GM18511 (cell line): ENCODE measurements around the gene ING3.
A peak's percentile ranks its signal among the peaks of the same experiment; 100 is the strongest.
"Not testable (repeated sequence)": the region's sequence is repeated elsewhere in the genome, so short reads cannot be mapped to it uniquely, and the experiment has no call there.

Source experiments
- ATAC-seq: cut with Tn5 transposase; IDR thresholded peaks from one replicate; pipeline ENCODE4 v1.9.1; 2021; ENCODE audit warnings: mild to moderate bottlenecking, moderate library complexity; ENCODE audit not compliant: unreplicated experiment

ING3 gene

DNA sequence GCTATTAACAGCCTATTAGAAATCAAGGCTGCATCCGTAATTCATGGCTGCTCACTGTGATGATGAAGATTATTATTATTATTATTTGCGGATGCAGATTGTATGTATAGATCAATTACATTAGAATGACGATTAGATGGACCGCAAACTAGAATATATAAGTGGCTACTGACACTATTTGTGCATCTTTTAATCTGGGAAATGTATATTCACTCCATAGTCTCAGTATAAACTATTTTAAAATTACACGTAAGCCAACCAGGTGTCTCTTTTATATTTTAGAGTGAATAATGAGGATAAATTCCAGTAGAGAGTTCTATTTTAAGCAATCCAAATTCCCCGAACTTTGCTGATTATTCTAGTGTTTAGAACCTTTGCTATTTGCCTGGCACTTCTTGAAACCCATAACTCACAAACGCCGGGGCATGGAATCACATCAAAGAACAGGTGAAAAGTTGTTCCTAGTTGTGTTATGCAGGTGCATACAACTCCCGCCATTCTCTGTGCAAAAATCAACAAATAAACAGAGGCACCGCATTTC lies 509 bp upstream of the ING3 start:
- ATAC-seq: no peak

DNA sequence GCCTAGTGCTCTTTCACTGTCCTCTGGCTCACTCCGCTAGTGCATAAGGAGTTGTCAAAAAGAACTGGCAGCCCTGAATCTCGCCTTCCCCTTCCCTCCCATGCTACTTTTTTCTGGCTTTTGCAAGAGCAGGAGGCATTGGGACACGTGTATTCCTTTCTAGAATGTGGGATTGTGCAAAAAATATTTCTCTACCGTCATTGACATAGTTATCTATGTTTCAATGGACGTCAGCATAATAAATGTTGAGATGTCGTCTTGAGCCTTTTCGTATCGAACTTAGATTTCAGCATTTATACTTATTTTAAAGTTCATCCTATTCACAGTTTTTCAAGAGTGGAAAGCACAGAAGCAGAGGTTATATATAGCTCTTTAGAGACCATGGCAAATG lies 727 bp downstream of the ING3 start:
- no peak for ATAC-seq

DNA sequence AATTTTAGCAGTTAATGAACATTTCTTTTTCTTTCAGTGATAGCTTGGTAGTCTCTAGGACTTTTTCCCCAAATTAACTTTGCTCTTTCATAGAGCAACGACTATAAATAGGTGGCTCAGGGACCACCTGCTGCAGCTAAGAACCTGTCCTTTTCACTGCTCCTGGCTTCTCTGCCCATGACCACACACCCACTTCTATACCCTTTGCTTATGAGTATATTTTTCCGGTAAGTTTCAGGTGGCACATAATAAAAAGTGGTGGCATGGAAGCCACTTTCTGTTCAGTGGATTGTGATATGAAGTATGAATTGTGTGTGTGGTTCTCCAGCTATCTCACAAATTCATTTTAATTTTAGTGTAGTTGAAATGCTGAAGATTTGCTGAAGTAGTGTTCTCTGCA lies 1.2 kb downstream of the ING3 start:
- ATAC-seq: no peak

DNA sequence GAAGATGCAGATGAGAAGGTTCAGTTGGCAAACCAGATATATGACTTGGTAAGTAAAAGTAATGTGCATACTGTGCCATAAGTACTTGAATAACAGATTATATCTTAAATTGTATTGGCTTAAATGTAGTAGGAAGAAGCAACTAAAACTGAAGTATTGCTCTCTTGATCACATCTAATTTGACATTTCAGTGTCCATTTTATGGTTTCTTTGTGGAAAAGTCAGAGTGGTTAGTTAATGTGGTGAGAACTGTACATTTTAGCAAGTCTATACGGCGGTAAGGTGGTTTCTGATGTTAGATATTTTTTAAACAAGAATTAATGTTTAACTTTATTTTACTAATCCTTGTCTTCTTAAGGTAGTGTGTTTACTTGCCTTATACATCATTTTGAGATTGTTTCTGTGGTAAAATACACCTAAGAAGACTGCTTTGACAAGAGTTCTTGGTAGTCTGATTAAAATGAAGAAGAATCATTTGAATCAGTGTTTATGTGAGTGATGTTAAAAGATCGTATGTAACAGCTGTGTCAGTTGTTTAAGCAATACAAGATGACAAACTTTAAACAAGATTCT lies 5.1 kb downstream of the ING3 start:
- peak; percentile 38 for ATAC-seq

DNA sequence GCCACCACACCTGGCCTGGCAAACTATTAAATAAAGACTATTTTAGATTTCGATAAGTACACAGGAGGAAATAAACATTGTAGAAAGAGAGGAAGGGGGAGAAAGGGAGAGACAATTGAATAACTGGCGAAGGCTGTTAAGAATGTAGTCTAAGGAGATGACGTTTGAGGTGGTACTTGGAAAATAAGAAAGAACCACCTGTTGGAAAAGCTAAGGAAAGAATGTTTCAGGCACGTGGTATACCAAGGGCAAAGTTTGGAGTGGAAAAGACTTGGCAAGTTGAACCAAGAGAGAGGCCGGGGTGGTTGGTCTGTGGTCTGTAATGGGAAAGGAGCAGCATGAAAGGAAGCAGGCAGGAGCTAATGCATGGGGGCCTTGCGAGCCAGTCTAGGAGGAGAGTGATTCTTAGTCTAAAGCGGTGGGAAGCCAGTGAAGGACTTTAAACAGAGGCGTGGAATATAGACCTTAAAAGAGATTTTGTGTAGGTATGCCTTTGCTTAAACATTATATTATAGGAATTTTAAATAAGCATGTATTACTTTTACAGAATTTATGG lies 9.4 kb downstream of the ING3 start:
- ATAC-seq: no peak

DNA sequence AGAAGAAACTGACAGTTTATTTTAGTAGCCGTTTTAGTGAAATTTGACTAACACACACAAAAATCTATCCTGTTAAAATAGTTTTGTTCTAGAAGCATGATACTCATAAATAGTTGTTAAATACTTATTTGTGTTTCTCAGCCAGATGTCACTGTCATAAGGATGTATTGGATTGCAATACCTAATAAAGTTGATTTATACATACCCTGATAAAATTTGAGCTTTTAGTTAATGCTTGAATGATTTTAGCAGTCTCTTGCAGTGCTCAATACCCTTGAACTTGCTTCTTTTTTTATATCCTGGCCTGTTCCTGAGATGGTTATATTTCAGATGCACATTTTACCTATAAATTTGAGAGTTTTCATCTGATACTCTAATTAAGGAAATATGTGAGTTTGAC lies 10.1 kb downstream of the ING3 start:
- no peak for ATAC-seq

DNA sequence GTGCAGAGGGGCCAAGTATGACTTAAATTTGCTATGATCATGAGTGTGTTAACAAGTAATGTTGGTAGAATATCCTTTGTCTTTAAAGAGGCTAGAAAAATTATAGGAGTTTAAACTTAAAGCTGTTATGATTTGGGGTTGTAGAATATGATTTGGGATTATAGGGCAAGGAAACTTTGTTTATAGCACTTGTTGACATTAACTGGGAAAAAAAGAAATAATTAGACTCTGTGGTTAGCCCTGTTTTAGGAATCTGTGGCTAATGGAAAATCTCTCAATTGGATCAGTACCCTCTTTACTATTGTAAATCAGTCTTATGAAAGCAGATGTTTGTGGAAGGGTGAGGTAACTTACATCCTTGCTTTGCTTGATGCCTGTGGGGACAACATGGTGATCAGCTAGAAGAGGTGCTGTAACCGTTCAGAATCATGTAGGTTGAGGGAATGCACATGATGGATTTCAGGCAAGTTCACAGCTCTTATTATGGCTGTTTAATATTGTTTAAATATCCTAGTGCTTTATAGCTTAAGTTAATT lies 11.1 kb downstream of the ING3 start:
- ATAC-seq: no peak

DNA sequence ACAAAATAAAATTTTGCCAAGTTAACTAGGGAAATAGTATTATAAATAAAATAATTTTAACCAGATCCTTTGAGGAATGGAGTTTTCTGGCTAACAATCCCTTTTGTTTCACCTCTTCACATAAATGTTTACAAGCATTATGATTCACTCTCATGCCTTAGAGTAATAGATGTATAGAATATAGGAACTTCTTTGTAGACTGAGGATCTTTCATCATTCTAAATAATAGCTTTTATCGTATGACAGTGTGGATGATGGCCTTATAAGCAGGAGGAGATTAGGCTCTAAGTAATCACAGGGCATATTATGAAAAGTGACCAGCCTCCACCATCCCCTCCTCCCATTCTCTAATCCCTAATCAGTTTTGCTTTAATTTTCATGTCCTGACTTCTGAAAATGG lies 13.5 kb downstream of the ING3 start:
- no peak for ATAC-seq

DNA sequence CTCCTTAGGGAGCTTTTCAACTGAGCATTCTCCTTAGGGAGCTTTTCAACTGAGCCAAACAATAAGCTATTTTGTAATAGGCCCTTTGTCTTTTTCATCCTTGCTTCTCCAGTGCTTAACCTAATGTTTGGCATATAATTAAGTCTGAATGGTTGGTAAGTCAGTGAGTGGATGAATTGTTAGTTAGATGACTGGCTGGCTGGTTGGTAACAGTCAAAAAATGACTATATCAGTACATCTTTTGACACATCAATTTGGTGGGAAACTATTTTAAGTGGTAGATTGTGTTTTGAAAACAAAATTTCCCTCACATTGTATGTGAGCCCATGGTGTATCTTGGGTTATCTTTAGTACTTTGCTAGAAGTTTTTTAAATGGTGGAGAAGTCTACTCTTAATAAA lies 16.4 kb downstream of the ING3 start:
- ATAC-seq: no peak

DNA sequence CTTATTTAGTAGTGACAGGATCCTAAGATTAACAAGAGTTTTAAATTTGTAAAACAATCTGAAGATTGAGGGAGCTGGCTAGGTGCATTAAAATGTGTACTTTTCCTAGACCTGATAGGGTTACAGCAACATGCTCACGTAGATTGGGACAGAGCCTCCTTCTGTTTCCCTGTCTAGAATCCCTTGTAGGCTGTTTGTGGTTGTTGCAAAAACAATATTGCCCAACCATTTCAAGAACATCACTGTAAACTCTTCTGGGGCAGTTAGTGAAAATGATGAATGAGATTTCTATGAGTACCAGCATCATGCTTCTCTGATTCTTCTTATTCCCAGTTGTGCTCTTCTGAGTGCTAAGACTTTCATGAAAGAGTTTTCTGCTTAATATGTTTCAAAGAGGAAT lies 23.3 kb downstream of the ING3 start:
- no peak for ATAC-seq

DNA sequence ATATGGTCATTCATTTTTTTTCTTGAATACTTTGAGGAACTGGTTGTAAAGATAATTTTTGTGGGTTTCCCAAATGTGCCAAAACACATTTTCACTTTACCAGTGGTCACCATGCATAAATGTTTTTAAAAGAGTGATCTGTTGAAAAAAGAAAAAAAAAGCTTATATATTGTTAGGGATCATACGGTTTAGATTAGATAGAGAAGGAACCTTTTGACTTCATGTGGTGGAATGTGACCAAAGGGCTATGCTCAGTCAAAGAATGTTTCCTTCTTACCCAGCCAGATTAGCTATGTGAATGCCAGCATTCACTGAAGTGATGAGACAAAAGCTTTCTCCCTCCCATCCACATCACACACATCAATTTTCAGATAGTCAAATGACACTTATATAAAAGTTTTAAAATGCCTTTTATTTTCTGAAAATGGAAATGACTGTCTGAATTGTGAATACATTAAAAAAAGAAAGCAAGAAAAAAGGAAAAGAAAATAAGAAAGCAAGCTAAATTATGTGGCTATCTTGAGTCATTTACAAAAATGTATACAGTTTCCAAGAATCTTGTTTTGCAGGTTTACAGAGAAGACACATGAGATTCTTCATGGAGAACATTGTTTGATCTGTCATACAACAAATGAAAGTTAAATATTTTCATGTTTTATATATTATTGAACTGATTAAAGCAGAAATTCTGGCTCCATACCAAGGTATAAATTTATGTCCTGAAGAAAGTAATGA lies 29.4 kb downstream of the ING3 start:
- ATAC-seq: no peak

DNA sequence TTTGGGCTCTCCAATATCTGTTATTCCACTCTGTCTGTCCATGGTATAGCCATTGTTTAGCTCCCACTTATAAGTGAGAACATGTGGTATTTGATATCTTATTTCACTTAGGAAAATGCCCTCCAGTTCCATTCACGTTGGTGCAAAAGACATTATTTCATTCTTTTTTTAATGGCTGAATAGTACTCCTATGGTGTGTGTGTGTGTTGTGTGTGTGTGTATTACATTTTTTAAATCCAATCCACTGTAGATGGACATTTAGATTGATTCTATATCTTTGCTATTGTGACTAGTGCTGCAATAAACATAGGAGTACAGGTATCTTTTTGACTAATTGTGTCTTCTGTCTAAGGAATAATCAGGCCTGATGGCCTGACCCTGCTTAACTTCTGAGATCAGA lies 30.5 kb downstream of the ING3 start:
- ATAC-seq: no peak

DNA sequence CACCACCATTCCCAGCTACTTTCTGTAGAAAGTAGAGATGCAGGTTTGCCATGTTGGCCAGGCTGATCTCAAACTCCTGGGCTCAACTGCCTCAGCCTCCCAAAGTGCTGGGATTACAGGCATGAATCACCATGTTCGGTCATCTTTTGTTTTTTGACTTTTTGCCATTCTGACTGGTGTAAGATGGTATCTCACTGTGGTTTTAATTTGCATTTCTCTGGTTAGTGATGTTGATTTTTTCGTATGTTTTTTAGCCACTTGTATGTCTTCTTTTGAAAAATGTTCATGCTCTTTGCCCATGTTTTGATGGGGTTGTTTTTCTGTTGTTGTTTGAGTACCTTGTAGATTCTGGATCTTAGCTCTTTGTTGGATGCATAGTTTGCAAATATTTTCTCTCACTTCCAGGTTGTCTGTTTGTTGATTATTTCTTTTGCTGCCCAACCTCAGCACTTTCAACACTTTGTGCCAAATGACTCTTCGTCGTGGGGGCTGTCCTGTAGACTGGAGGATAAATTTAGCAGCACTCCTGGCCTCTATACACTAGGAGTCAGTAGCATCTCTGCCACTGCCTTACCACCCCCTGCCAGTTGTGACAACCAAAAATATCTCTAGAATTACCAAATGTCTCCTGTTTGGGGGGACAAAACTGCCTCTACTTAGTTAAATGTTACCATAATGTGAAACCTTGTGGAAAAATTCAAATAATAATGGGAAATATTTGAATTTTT lies 31.5 kb downstream of the ING3 start:
- peak; percentile 58 for ATAC-seq

DNA sequence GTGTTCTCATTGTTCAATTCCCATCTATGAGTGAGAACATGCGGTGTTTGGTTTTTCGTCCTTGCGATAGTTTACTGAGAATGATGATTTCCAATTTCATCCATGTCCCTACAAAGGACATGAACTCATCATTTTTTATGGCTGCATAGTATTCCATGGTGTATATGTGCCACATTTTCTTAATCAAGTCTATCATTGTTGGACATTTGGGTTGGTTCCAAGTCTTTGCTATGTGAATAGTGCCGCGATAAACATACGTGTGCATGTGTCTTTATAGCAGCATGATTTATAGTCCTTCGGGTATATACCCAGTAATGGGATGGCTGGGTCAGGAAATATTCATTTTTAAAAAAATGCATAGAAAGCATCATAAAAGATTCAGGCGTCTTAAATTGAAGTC lies 33.0 kb downstream of the ING3 start:
- not testable (repeated sequence) for ATAC-seq

DNA sequence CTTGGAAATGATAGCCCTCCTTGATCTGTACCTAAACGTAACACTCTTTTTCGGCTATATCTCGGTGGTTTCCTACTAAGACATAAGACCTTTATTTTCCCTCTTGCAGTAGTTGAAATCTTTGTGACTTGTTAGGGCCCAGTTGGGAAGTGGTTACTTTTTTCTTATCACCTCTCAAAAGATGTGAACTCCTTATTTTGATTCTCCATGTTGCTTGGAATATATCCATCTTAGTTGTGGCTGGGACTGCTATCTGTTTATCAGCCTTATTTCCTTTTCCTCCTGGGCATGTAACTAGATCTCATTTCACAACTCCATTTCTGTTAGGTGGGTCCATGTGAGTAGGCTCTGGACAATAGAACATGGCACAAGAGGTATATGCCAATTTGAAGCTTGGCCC lies 33.8 kb downstream of the ING3 start:
- no peak for ATAC-seq

DNA sequence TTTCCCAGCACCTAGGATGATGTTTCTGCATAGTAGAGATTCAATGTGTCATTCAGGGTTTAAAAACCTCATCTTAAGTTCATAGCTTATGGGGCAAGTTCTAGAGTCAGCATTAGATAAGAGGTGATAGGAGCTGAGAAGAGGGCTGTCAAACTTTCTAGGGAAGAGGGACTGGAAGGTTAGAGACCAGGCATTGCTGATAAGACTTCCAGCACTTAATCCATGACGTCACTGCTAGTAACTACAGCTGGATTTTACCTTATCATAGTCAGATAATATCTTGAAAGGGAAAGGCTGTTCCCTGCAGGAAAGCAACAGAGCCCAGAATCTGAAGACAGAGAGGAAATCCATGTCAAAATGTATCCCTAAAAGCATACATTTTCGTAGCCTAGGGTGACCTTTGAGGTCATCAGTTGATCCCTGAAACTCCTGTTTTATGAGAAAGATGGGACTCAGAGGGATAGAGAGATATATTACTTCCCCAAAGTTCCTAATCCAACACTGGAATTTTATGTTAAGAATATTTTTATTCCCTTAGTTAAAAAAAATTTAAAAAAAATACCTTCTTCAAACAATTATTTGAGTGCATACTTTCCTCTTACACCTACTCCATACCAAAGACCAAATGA lies 34.7 kb downstream of the ING3 start:
- no peak for ATAC-seq

DNA sequence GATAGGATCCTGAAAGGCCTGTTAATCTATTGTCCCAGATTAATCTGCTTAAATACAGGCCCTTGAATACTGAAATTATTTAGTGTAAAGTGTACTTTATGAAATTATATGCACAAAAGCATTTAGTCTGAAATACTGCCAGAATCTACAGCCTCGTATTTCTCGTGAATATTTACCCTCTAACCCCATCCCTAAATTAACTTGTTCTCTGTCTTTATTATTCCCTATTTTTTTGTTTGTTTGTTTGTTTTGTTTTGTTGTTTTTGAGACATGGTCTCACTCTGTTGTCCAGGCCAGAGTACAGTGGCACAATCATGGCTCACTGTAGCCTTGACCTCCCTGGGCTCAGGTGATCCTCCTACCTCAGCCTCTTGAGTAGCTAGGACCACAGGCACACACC lies 35.3 kb downstream of the ING3 start:
- ATAC-seq: no peak

DNA sequence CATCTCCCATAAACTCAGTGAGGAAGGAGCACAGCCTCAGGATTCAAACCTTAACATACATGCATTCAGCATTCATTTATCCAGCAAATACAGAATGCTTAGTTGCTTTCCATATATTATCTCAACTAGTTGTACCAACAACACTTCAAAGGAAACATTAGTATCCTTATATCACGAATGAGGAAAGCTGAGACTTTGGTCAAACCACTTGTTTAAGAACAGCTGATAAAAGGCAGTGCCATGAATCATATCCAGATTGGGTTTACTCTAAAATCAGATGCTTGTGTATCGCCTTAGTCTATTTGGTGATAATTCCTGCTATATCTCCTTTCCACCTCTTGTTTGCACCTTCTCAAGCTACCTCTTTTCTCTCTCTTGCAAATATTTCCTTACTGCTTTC lies 36.1 kb downstream of the ING3 start:
- no peak for ATAC-seq

DNA sequence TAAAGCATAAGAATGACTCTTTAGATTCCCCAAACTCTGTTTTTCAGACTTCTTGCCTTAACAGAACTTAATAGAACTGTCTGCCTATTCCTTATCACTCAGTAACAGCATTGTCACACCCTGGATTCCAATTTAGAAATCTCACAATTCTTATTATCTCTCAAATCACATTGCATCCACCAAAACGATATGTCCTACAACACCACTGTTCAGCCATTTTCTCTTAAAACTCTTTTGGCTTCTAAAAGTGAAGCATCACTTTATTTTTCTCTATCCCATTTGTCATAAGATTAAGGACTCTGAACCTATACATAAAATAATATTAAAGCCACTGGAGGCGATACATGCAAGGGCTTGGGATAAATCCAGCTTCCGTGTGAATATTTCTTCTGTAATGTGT lies 36.7 kb downstream of the ING3 start:
- no peak for ATAC-seq

DNA sequence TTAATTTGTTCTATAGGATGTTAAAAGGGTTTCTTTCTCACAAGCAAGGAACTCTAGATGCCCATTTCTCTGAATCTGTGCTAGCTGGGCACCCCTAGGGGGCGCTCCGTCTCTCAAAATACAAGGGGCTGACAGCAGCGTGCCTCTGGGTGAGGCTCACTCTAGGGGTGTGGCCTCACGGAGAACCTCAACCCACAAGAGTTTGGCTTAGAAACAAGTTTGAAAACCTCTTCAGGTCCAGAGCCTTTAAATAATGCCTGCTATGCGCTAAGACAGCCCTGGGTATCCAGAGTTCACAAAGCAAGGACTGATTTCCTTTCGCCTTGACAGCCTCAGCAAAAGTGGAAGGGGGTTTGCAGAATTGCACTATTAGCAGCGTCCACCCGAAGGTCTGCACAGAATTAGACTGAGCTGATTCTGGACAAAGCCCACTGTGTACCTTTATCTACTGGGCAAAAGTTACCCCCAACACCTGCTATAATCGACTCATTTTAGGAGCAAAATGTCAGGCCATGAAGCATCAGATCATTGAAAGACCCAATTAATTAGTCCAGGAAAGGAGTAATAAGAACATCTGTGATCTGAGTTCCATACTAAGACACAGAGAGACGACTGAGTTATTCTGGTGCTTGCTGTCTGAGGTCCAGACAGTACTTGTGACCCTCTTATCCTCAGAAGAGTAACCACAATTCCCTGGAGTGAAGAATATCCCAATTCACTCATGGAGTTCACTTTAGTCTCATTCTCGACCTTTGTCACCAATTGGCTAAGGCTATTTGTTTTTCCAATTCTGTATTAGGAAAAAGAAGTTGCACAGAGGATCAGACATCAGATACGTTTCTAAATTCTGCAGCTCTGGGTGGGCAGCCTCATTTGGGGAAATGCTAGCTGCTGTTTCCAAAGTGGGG lies 37.4 kb downstream of the ING3 start:
- peak; percentile 91 for ATAC-seq
